ENCODE measurements around the gene SLC8A2.
A peak's percentile ranks its signal among the peaks of the same experiment; 100 is the strongest.

Gene SLC8A2

GRCh38 chr19:47471733-47472457 is at the start of gene SLC8A2:
Gene SLC8A2 (minus strand): TSS chr19:47471893. CDS start chr19:47466403, 5,490 bp downstream.
- DNase-seq, result peak; percentile 73

- no peak for DNase-seq
Measured at GRCh38 chr19:47520839-47521238, 49.1 kb upstream of the SLC8A2 start.

GRCh38 chr19:47520343-47520806 is 48.7 kb upstream of the SLC8A2 start:
- DNase-seq, result no peak

- no peak for DNase-seq
Measured at GRCh38 chr19:47518854-47519253, 47.2 kb upstream of the SLC8A2 start.

DNA sequence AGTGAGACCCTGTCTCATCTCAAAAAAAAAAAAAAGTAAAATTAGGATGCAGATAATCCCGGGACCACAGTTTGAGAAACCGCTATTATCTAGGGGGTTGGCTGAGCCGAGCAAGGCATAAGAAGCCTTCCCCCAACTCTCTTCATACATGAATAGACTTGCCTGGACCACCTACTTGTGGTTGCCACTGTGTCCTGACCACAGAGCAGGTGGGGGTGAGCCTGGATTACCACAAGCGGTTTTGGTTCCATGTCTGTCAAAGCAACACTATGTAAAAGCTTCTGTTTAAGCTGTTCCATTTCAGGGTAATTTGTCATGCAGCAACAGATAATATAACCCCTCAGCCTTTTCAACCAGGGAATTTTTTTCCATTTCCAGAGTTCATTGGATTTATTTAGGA is 46.4 kb upstream of the SLC8A2 start:
- peak; percentile 15 for DNase-seq

GRCh38 chr19:47514869-47515588 is 43.3 kb upstream of the SLC8A2 start, which contains the start of gene NAPA:
Gene NAPA (minus strand): TSS chr19:47515063. CDS start chr19:47514940, 123 bp downstream.
- DNase-seq, result peak; percentile 100

DNA sequence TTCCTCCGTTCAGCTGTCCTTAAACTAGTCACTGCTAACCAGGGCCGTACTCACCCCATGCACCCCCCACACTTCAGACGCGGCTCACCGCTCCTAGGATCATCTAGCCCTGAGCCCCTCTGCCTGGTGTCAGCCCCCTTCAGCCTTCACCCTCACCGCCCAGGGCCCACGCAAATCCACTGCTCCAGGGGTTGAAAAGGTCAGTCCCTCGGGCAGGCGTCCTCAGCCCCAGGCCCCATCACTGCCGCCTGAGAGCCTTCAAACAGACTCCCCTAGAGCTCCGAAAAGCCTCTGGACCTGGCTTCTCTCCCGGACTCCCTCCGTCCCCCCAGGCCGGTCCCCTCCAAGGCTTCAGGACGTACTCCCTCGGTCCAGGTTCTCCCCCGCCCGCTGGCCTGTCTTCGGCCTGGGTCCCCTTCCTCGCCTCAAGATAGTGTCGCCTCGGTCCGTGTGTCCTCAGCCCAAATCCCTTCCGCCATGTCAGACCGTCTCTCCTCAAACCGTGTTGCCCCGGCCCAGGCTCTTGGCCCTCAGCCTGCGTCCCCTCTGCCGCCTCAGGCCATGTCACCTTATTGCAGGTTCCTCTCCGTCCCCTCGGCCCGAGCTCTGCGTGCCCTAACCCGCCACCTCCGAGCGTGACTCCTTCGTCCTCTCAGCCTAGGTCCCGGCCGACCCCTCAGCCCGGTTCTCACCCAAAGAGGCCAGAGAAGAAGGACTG is 42.6 kb upstream of the SLC8A2 start:
- DNase-seq, result no peak

DNA sequence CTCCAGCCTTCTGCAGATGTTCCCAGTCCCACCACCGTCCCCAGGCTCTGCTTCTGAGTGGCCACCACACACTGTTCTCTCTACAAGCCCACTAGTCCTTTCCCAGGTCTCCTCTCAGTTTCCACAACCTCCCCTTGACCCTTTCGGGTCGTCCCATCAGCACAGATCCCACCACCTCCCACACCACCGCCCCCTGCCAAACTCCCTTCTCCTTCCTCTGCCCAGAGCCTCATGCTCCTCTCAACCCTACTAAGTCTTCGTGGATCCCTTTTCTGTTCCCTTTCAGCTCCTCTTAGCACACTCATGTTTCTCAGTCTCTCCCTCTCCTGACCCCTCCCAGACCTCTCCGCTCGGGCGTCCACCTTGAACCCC is 41.2 kb upstream of the SLC8A2 start:
- no peak for DNase-seq

- peak; percentile 10 for DNase-seq
Measured at GRCh38 chr19:47512183-47512947, 40.7 kb upstream of the SLC8A2 start.

GRCh38 chr19:47511681-47512080 is 40.0 kb upstream of the SLC8A2 start:
- DNase-seq, result no peak

GRCh38 chr19:47511128-47511517 is 39.4 kb upstream of the SLC8A2 start:
- DNase-seq, result no peak

GRCh38 chr19:47510516-47511127 is 38.9 kb upstream of the SLC8A2 start:
- no peak for DNase-seq

DNA sequence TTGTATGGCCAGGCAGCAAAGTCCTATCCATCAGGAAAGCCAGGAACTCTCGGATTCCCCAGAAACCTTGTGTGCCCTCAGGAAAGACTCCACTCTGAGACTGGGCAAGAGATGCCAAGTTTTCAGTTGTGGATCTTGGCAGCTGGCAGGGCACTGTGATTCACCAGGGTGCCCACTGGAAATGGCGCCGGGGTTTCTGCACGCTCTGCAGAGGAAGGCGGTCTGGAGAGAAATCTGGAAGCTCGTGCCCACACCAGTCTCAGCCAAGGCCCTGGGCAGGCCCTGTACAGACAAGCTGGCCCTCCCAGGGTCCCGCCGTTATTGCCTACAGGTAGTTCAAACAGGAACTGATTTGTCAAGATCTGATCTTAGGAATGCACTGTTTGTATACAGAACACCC is 38.3 kb upstream of the SLC8A2 start:
- no peak for DNase-seq

GRCh38 chr19:47509170-47509847 is 37.6 kb upstream of the SLC8A2 start:
- DNase-seq, result no peak

- DNase-seq, result no peak
Measured at GRCh38 chr19:47508721-47509120, 37.0 kb upstream of the SLC8A2 start.

DNA sequence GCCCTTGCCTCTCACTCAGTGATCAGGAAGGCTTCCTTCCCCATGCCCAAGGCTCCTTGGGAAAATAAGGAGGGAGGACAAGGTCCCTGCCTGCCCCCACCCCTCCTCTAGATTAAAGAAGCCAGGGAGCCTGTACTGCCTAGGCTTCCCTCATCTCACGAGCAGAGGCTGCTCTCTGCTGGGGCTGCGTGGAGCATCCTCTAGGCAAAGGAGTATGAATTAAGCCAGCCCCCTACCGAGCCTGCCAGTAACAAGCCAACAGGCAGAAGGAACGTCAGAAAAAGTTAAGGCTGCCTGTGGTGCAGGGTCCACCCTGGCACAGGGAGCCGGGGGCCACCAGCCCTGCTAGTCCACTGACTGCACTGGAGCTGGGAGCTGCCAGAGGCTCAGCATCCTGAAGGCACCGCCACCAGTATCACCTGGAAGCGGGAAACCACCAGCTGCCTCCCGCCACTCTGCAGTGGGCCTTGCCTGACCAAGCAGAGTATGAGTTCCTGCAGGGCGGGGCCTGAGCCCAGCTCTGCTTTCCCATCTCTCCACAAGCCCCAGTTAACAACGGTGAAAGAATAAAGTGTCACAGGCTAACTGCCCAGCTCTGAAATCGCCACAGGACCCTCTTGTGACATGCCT is 36.3 kb upstream of the SLC8A2 start:
- DNase-seq, result no peak

DNA sequence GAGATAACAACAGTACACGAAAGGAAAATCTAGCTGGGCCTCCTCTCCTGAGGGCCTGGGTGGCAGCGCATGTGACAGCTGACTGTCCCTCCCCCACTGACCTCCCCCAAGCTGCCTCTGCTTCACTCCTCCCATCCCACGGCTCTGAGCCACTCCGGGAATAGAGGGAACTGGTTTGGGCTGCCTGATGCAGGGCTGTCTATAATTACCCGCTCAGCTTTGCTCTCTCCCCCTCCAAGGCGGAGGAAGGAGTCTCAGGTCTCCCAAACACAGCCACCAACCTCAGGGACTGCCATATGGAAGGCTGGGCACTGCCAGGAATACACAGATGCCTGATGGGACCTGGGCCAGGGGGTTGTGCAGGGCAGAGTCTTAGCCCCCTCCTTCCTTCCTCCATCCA is 35.3 kb upstream of the SLC8A2 start:
- no peak for DNase-seq

- DNase-seq, result no peak
Measured at GRCh38 chr19:47506459-47506858, 34.8 kb upstream of the SLC8A2 start.

- no peak for DNase-seq
Measured at GRCh38 chr19:47505506-47505905, 33.8 kb upstream of the SLC8A2 start.

DNA sequence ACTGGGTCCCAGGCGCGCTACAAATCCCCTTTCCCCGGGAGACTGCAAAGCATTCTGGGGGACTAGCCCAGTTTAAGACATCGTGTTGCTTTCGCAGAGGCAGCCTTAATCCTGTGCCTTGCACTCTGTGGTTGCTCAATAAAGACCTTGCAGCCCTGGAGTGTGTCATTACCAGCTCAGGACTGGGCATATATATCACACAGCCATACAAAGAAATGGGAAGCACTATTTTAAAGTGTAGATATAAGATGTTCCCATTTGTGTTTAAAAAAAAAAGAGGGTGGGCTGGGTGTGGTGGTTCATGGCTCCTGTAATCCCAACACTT is 32.1 kb upstream of the SLC8A2 start:
- DNase-seq, result no peak

GRCh38 chr19:47503130-47503825 is 31.6 kb upstream of the SLC8A2 start:
- no peak for DNase-seq
